Measurements from ENCODE around the gene KIF18B.

KIF18B gene

GRCh38 chr17:44933824-44934744 is 13.5 kb downstream of the KIF18B start:
- DNase-seq, result no peak

GRCh38 chr17:44932787-44933097 is 14.8 kb downstream of the KIF18B start:
- no peak for DNase-seq

DNA sequence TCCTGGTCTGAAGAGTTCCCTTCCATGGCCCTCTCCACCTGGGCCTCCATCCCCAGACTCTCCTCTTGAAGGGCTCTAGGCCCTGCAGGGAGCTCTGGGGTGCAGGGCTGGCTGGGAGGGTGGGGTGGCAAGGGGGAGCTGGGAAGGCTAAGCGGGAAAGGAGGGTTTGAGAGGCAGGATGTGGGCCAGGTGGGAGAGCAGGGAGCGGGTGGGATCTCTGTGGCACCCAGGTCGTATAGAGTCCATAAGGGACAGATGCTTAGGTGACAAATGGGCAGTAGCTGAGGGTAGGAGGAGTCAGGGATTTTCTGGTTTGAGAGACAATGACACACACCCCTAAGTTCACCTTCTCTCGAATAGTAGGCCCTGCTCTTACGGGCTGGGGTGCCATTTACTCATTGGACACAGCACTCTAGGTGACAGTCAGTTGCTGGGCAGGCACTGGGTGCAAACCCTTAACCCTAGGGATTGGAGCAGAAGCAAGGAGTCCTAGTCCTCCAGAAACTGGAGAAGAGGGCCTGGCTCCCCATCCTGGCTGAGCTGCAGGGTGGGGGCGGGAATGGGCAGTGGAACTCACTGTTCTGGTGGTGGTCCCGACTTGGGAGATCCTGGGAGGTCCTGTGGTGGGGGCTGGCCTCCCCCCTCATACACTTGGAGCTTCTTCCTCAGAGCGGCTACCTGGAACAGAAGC is 15.3 kb downstream of the KIF18B start:
- DNase-seq, result no peak

GRCh38 chr17:44931376-44931775 is 16.2 kb downstream of the KIF18B start:
- DNase-seq, result no peak

- no peak for DNase-seq
Measured at GRCh38 chr17:44930667-44931066, 16.9 kb downstream of the KIF18B start.

DNA sequence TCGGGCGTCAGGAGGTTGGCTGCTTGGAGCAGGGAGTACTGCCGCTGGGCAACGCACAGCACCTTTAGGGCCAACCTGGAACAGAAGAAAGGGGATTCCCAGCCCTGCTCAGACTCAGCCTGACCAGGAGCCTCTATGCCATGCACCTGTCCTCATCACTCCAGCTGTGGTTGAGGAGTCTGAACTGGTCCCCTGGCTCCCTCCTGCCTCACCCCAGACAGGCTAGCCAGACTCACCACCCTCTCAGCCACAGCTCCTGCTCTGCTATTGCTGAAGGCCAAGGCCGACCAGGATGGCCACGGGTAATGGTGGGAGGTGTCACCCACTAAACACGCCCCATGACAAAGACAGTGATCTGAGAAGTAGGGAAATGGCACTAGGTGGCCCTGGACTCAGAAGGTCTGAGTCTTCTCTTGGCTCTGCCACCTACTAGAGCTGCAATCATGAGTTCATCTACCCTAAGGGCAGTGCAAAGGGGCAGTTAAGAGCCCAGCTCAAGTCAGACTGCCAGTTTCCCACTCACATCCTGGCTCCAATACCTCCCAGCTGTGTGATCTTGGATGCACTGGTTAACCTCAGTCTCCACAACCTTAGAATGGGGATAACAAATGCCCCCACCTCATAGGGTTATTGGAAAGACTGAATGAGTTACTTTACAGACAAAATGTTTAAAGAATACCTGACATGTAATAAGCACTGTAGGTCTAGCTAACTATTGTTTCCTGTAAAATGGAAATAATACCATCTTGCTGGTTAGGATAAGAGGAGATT is 18.4 kb downstream of the KIF18B start:
- DNase-seq, result no peak

GRCh38 chr17:44928136-44928535 is 19.4 kb downstream of the KIF18B start:
- DNase-seq, result no peak

DNA sequence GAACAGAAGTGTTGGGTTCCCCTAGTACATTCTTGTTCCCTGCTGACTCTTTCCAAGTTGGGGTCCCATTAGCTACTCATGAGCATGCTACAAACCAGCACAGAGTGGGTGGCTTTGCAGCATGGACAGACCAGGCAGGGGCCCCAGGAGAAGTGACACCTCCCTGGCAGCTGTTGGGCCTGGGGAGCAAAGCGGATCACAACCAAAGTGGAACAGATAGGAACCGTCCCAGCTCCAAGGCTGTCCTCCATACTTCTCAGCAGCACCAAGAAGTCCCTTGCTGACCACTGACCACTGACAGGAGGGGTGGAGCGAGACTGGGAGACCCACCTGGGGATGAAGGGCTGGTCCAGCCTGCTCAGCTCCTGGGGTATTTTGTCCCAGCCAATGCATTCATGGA is 19.9 kb downstream of the KIF18B start:
- no peak for DNase-seq

GRCh38 chr17:44926821-44927525 is 20.6 kb downstream of the KIF18B start:
- DNase-seq, result no peak

- no peak for DNase-seq
Measured at GRCh38 chr17:44925731-44926697, 21.6 kb downstream of the KIF18B start.

GRCh38 chr17:44924107-44924544 is 23.4 kb downstream of the KIF18B start:
- DNase-seq, result no peak

GRCh38 chr17:44922746-44923470 is 24.7 kb downstream of the KIF18B start:
- no peak for DNase-seq

- DNase-seq, result no peak
Measured at GRCh38 chr17:44922136-44922535, 25.4 kb downstream of the KIF18B start.

DNA sequence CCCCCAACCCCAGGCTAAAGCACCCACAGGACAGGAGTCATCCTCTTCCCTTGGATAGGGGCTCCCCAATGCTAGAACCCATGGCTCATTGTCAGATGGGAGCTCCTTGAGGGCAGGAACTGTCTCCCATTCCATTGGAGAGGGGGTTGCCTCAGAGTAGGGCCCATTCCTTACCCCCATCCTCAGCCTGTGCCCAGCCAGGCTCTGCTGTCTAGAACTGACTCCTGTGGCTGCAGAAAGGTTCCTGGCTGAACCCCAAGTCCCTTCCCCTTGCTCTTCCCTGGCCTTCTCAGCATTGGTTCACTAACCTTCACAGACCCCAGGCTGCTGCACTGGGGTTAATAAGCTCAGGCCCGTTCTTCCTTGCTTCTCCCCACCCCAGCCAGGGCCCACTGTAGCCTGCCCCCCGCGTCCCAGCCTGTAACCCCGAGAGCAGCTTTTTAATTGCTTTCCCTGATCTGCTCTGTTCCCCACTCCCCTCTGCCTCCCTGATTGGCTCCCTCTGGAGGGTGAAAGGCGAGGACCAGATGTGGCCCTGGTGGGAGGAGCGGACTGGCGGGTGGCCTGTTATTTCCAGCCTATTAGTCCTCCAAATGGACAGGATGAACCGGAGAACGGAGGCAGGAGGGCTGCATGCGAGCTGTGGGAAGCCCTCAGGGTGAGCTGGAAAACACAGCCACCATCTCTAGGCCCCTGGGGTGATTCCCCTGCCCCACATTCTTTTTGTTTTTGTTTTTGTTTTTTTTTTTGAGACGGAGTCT is 26.3 kb downstream of the KIF18B start:
- no peak for DNase-seq

GRCh38 chr17:44920565-44920940 is 27.0 kb downstream of the KIF18B start:
- no peak for DNase-seq

DNA sequence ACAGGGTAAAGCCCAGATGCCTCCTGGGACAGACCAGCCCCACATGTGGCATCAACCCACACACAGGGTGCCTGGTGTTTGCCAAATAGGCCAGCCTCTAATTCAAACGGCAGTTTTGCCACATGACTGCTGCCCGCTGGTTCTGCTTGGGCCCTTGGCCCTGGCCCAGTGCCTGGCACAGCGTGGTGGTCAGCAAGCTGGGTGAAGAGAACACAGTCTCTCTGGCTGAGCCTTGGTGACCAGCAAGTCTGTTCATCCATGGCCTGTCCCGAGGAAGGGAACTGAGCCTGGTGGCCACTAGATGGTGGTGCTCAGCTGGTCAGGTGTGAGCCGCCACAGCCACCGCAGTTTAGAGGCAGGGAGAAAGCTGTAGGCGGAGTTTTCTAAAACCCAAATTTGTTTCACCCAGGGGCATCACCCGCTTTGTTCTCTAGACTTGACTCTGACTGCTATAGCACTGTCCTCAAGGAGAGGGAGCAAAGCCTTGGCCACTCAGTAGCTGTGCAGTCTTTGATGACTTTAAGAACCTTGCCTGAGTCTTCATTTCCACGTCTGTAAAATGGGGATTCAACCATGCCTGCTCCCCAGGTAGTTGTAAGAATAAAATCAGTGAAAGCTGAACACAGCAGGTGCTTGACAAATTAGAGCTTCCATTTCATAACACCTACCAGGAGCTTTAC is 27.5 kb downstream of the KIF18B start:
- DNase-seq, result peak; percentile 85

DNA sequence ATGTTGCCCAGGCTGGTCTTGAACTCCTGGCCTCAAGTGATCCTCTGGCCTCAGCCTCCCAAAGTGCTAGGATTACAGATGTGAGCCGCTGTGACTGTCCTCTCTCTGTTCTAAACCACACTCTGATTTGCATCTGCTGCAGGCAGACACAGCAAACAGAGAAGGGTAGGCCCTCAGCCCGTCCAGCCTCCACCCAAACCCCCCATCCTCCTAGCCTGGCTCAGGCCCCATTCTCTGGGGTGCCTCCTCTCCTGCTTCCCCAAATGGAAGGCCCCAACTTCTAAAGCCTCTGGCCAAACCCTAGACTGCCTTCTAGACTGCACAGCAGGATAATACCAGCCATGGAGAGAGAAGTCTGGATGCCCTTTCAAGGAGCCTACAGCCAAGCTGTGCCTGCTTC is 28.2 kb downstream of the KIF18B start:
- DNase-seq, result no peak

GRCh38 chr17:44918006-44918405 is 29.6 kb downstream of the KIF18B start:
- DNase-seq, result no peak

GRCh38 chr17:44917456-44917855 is 30.1 kb downstream of the KIF18B start:
- DNase-seq, result no peak

All from RPMI8226 (cell line).